ENCODE measurements around the gene ERLIN1. TPM values are rescaled to one million over a fixed set of nuclear protein-coding genes. Genes with fewer than 3 reads are reported as not detected.

ERLIN1 gene
- total RNA-seq, 2 donors from 2014 or later, result 50.0 to 58.4 TPM

GRCh38 chr10:100182908-100183307 is 2.9 kb downstream of the ERLIN1 start:
- no peak for TF ChIP-seq CTCF (IDR thresholded peaks at IDR 0.05)
- intact Hi-C loops (cut with DNase I), result no loop called here
- Histone ChIP-seq H3K9ac (ENCODE audit: low read depth in 2 of 2, low read length in 2 of 2) (peak overlapping the region in 1 of 2 donors; percentile 7), H3K27me3 (no peaks in the 10 kb centered on the region), H3K4me3 (no peak overlapping the region), H3K4me1 (peaks cover 21% of the 10 kb centered on the region), H3K27ac (peak overlapping the region; percentile 88), H3K36me3 (no peaks in the 10 kb centered on the region), H3K9me3 (no peaks in the 10 kb centered on the region)
- no peak for DNase-seq

GRCh38 chr10:100182281-100182680 is 3.5 kb downstream of the ERLIN1 start:
- no peak overlapping the region for H3K4me3 ChIP-seq
- no peaks in the 10 kb centered on the region for H3K36me3 ChIP-seq
- no peak for DNase-seq
- intact Hi-C loops (cut with DNase I), result no loop called here
- no peak overlapping the region for H3K9ac ChIP-seq (ENCODE audit: low read depth in 2 of 2, low read length in 2 of 2)
- peak overlapping the region; percentile 88 for H3K27ac ChIP-seq
- no peak for TF ChIP-seq CTCF (IDR thresholded peaks at IDR 0.05)
- H3K4me1 ChIP-seq, result peaks cover 19% of the 10 kb centered on the region
- no peaks in the 10 kb centered on the region for H3K9me3 ChIP-seq
- H3K27me3 ChIP-seq, result no peaks in the 10 kb centered on the region

- no peak overlapping the region for H3K9ac ChIP-seq (ENCODE audit: low read depth in 2 of 2, low read length in 2 of 2)
- no peaks in the 10 kb centered on the region for H3K36me3 ChIP-seq
- H3K4me3 ChIP-seq, result no peak overlapping the region
- H3K27me3 ChIP-seq, result no peaks in the 10 kb centered on the region
- intact Hi-C loops (cut with DNase I), result no loop called here
- no peak for TF ChIP-seq CTCF (IDR thresholded peaks at IDR 0.05)
- no peak for DNase-seq
- H3K9me3 ChIP-seq, result no peaks in the 10 kb centered on the region
- peak overlapping the region; percentile 75 for H3K27ac ChIP-seq
- H3K4me1 ChIP-seq, result peaks cover 12% of the 10 kb centered on the region
Measured at GRCh38 chr10:100175875-100176274, 10.0 kb downstream of the ERLIN1 start.

GRCh38 chr10:100174699-100175677 is 10.8 kb downstream of the ERLIN1 start:
- peak overlapping the region; percentile 75 for H3K27ac ChIP-seq
- H3K36me3 ChIP-seq, result no peaks in the 10 kb centered on the region

GRCh38 chr10:100173035-100173434 is 12.8 kb downstream of the ERLIN1 start:
- TF ChIP-seq CTCF (IDR thresholded peaks at IDR 0.05), result no peak
- no peaks in the 10 kb centered on the region for H3K36me3 ChIP-seq
- H3K9ac ChIP-seq (ENCODE audit: low read depth in 2 of 2, low read length in 2 of 2), result no peak overlapping the region
- no peaks in the 10 kb centered on the region for H3K9me3 ChIP-seq
- no peak for DNase-seq
- H3K4me1 ChIP-seq, result peaks cover 6% of the 10 kb centered on the region
- intact Hi-C loops (cut with DNase I), result no loop called here
- no peak overlapping the region for H3K27ac ChIP-seq
- H3K27me3 ChIP-seq, result no peaks in the 10 kb centered on the region
- no peak overlapping the region for H3K4me3 ChIP-seq

More at GRCh38 chr10:100174699-100175677, 10.8 kb downstream of the ERLIN1 start:
- Histone ChIP-seq H3K9ac (ENCODE audit: low read depth in 2 of 2, low read length in 2 of 2) (peak overlapping the region in 1 of 2 donors; percentile 54), H3K4me1 (peaks cover 12% of the 10 kb centered on the region), H3K27me3 (no peaks in the 10 kb centered on the region), H3K4me3 (no peak overlapping the region), H3K9me3 (no peaks in the 10 kb centered on the region)
- TF ChIP-seq CTCF (IDR thresholded peaks at IDR 0.05), result no peak
- no peak for DNase-seq
- intact Hi-C loops (cut with DNase I), result no loop called here
